Activated B cell treated with CpG ODN at 0.5 μM for 24 hours (primary cell): ENCODE results near the gene ATP5IF1. TPM values are rescaled to one million over a fixed set of nuclear protein-coding genes. Genes with fewer than 3 reads are reported as not detected.
A peak's percentile ranks its signal among the peaks of the same experiment; 100 is the strongest.

ENCODE experiments used
- ATAC-seq: fragments of 200-7000 bp; cut with Tn5 transposase; one replicate; pipeline ENCODE4 v1.10.0; 2021; ENCODE audit warnings: low read depth, mild to moderate bottlenecking, moderate library complexity
- CTCF ChIA-PET: fragments of 350-600 bp; sonication (Branson Sonifier 250); formaldehyde crosslinking; loops from one replicate; lab custom pipeline; 2021; ENCODE audit warnings: antibody characterized with exemption; lab: Charles Lee
- POLR2A ChIA-PET: fragments of 350-600 bp; sonication (Branson Sonifier 250); formaldehyde crosslinking; loops from one replicate; lab custom pipeline; 2021; ENCODE audit warnings: antibody characterized with exemption; lab: Charles Lee
- DNase-seq: peaks from one replicate; pipeline ENCODE4 v3.0.0; 2022
- H3K27ac Mint-ChIP-seq: one replicate; pipeline ENCODE4 v1.8.0; 2020; ENCODE audit warnings: mixed read lengths
- H3K27me3 Mint-ChIP-seq: one replicate; pipeline ENCODE4 v1.8.0; 2021; ENCODE audit warnings: mixed read lengths
- H3K36me3 Mint-ChIP-seq: one replicate; pipeline ENCODE4 v1.8.0; 2021; ENCODE audit warnings: low read depth, mixed read lengths
- H3K4me1 Mint-ChIP-seq: one replicate; pipeline ENCODE4 v1.8.0; 2021; ENCODE audit warnings: mixed read lengths
- H3K4me3 Mint-ChIP-seq: one replicate; pipeline ENCODE4 v1.8.0; 2020; ENCODE audit warnings: mild to moderate bottlenecking, mixed read lengths
- H3K9me3 Mint-ChIP-seq: one replicate; pipeline ENCODE4 v1.8.0; 2020; ENCODE audit warnings: mixed read lengths
- CTCF ChIP-seq: fragments of 200-600 bp; IDR thresholded peaks from one replicate; pipeline ENCODE4 v1.8.0; 2022; ENCODE audit warnings: antibody characterized with exemption, mild to moderate bottlenecking
- intact Hi-C: fragments of 100-400 bp; cut with micrococcal nuclease; formaldehyde crosslinking; loops from one replicate; pipeline ENCODE4 v1.15.1; 2024
- total RNA-seq: library from RNA; stranded (reverse); gene quantifications from 2 replicates; pipeline ENCODE4 v1.2.3, GENCODE V29; 2022

Gene ATP5IF1
- total RNA-seq, 1 donor from 2014 or later: 87.0 TPM

GRCh38 chr1:28233264-28233606, 2.7 kb upstream of the ATP5IF1 start:
- ChIA-PET CTCF (no interaction called here), POLR2A (interaction anchor here (0.5 to 7.9 kb wide), 3 partner anchors 14 to 37 kb away, joined by 3 to 171 read pairs (median 4); partner anchors contain the start of gene SESN2)
- Mint-ChIP-seq H3K4me3 (peak overlapping the region; percentile 100), H3K36me3 (peaks cover 20% of the 10 kb centered on the region), H3K9me3 (no peaks in the 10 kb centered on the region), H3K4me1 (peaks cover 34% of the 10 kb centered on the region), H3K27me3 (no peaks in the 10 kb centered on the region), H3K27ac (peak overlapping the region; percentile 56)
- no peak for TF ChIP-seq CTCF
- ATAC-seq (no peak), DNase-seq (no peak)
- intact Hi-C loops: loop anchor here (2.0 kb wide), 1 partner anchor 14 kb away; no protein-coding TSS in a partner anchor

- Mint-ChIP-seq H3K4me3 (no peak overlapping the region), H3K36me3 (peaks cover 15% of the 10 kb centered on the region), H3K4me1 (peaks cover 23% of the 10 kb centered on the region), H3K9me3 (no peaks in the 10 kb centered on the region), H3K27ac (no peak overlapping the region), H3K27me3 (no peaks in the 10 kb centered on the region)
- intact Hi-C loops: loop anchor here (1.0 to 5.0 kb wide), 2 partner anchors 11 to 979 kb away; no protein-coding TSS in a partner anchor
- no peak for TF ChIP-seq CTCF
- POLR2A ChIA-PET: interaction anchor here (0.7 to 7.9 kb wide), 10 partner anchors 10 to 412 kb away, joined by 3 to 171 read pairs (median 8); partner anchors contain the start of genes EYA3, MED18, PHACTR4 and RCC1
- DNase-seq: no peak
- CTCF ChIA-PET: interaction anchor here (1.0 to 1.1 kb wide), 2 partner anchors 11 to 28 kb away, joined by 3 to 4 read pairs; no protein-coding TSS in a partner anchor
- ATAC-seq: no peak
Measured at GRCh38 chr1:28236656-28237322, 865 bp downstream of the ATP5IF1 start.

GRCh38 chr1:28239004-28239403, 3.1 kb downstream of the ATP5IF1 start:
- Mint-ChIP-seq H3K4me3 (no peak overlapping the region), H3K4me1 (peaks cover 16% of the 10 kb centered on the region), H3K27me3 (no peaks in the 10 kb centered on the region), H3K9me3 (no peaks in the 10 kb centered on the region), H3K27ac (peak overlapping the region; percentile 18), H3K36me3 (peaks cover 9% of the 10 kb centered on the region)
- intact Hi-C loops: loop anchor here (5.0 kb wide), 1 partner anchor 982 kb away; no protein-coding TSS in a partner anchor
- ChIA-PET POLR2A (interaction anchor here (0.7 to 7.9 kb wide), 3 partner anchors 8 to 465 kb away, joined by 6 to 171 read pairs (median 6); no protein-coding TSS in a partner anchor), CTCF (interaction anchor here (1.4 kb wide), 1 partner anchor 9 kb away, joined by 3 read pairs; no protein-coding TSS in a partner anchor)
- ATAC-seq (no peak), DNase-seq (no peak)
- no peak for TF ChIP-seq CTCF

- POLR2A ChIA-PET: interaction anchor here (0.6 to 3.3 kb wide), 2 partner anchors 89 to 120 kb away, joined by 3 to 13 read pairs; partner anchors contain the start of gene MED18
- Mint-ChIP-seq H3K27ac (no peak overlapping the region), H3K9me3 (no peaks in the 10 kb centered on the region), H3K4me3 (no peak overlapping the region), H3K36me3 (peaks cover 9% of the 10 kb centered on the region), H3K27me3 (no peaks in the 10 kb centered on the region), H3K4me1 (peaks cover 24% of the 10 kb centered on the region)
- CTCF ChIA-PET: no interaction called here
- intact Hi-C loops: no loop called here
- DNase-seq (no peak), ATAC-seq (no peak)
- no peak for TF ChIP-seq CTCF
Measured at GRCh38 chr1:28240024-28240423, 4.1 kb downstream of the ATP5IF1 start.

- intact Hi-C loops: no loop called here
- no peak overlapping the region for H3K27ac Mint-ChIP-seq
- no peaks in the 10 kb centered on the region for H3K9me3 Mint-ChIP-seq
- no peak overlapping the region for H3K4me3 Mint-ChIP-seq
- ChIA-PET POLR2A (interaction anchor here (0.6 to 3.3 kb wide), 4 partner anchors 16 to 376 kb away, joined by 3 to 13 read pairs (median 6); partner anchors contain the start of gene MED18), CTCF (no interaction called here)
- no peak for DNase-seq
- ATAC-seq: no peak
- H3K36me3 Mint-ChIP-seq: peaks cover 11% of the 10 kb centered on the region
- TF ChIP-seq CTCF: no peak
- H3K27me3 Mint-ChIP-seq: no peaks in the 10 kb centered on the region
- peaks cover 33% of the 10 kb centered on the region for H3K4me1 Mint-ChIP-seq
Measured at GRCh38 chr1:28241638-28242241, 5.8 kb downstream of the ATP5IF1 start.
